ENCODE results near the gene PLD4.

PLD4 gene

GRCh38 chr14:104977681-104978653, 53.3 kb downstream of the PLD4 start, which contains the start of gene AHNAK2:
TSS of gene AHNAK2 (minus strand) at chr14:104978374. CDS start at chr14:104978237, 137 bp downstream.
- H3K27ac ChIP-seq, result peak within 1 kb of the TSS; percentile 51 to 54

GRCh38 chr14:104978746-104979691, 54.3 kb downstream of the PLD4 start:
- DNase-seq, result peak in 1 of 2 donors; percentile 64

More at GRCh38 chr14:104977681-104978653, 53.3 kb downstream of the PLD4 start, which contains the start of gene AHNAK2:
- Histone ChIP-seq H3K4me3 (peak within 1 kb of the TSS; percentile 60 to 64), H3K27me3 (no peaks in the 10 kb centered on the region), H3K4me1 (peaks cover 7 to 70% (median 58%) of the 10 kb centered on the region in 4 donors), H3K9me3 (no peaks in the 10 kb centered on the region), H3K36me3 (no peaks in the 10 kb centered on the region)
- DNase-seq, result peak; percentile 55 to 83
- intact Hi-C loops (cut with DNase I; ENCODE audit: low total_unique reads), result loop anchor here (2.0 to 10.0 kb wide), 3 partner anchors 44 to 113 kb away; partner anchors contain the start of genes CDCA4 and CEP170B
- TF ChIP-seq CTCF (IDR thresholded peaks at IDR 0.05), result no peak

GRCh38 chr14:104979758-104980610, 55.3 kb downstream of the PLD4 start:
- no peak for TF ChIP-seq CTCF (IDR thresholded peaks at IDR 0.05)
- Histone ChIP-seq H3K4me1 (peaks cover 0 to 49% (median 38%) of the 10 kb centered on the region in 4 donors), H3K4me3 (no peak overlapping the region), H3K9me3 (no peaks in the 10 kb centered on the region), H3K27ac (no peak overlapping the region), H3K27me3 (no peaks in the 10 kb centered on the region), H3K36me3 (no peaks in the 10 kb centered on the region)
- DNase-seq, result no peak
- intact Hi-C loops (cut with DNase I; ENCODE audit: low total_unique reads), result loop anchor here (5.0 to 10.0 kb wide), 4 partner anchors 42 to 515 kb away; partner anchors contain the start of genes CDCA4, CEP170B and TEDC1

More at GRCh38 chr14:104978746-104979691, 54.3 kb downstream of the PLD4 start:
- H3K27ac ChIP-seq, result no peak overlapping the region
- H3K9me3 ChIP-seq, result no peaks in the 10 kb centered on the region
- H3K4me1 ChIP-seq, result peaks cover 1 to 59% (median 47%) of the 10 kb centered on the region in 4 donors
- no peaks in the 10 kb centered on the region for H3K27me3 ChIP-seq
- H3K36me3 ChIP-seq, result no peaks in the 10 kb centered on the region
- TF ChIP-seq CTCF (IDR thresholded peaks at IDR 0.05), result no peak
- peak overlapping the region; percentile 60 to 64 for H3K4me3 ChIP-seq
- intact Hi-C loops (cut with DNase I; ENCODE audit: low total_unique reads), result loop anchor here (5.0 to 10.0 kb wide), 2 partner anchors 43 to 114 kb away; partner anchors contain the start of genes CDCA4 and CEP170B

GRCh38 chr14:104980611-104981531, 56.2 kb downstream of the PLD4 start:
- Histone ChIP-seq H3K27ac (no peak overlapping the region), H3K27me3 (no peaks in the 10 kb centered on the region), H3K36me3 (no peaks in the 10 kb centered on the region), H3K4me3 (no peak overlapping the region), H3K9me3 (no peaks in the 10 kb centered on the region), H3K4me1 (peaks cover 0 to 42% (median 30%) of the 10 kb centered on the region in 4 donors)
- TF ChIP-seq CTCF (IDR thresholded peaks at IDR 0.05), result no peak
- intact Hi-C loops (cut with DNase I; ENCODE audit: low total_unique reads), result loop anchor here (5.0 to 10.0 kb wide), 2 partner anchors 111 to 514 kb away; partner anchors contain the start of gene TEDC1
- peak in 1 of 2 donors; percentile 52 for DNase-seq
